ENCODE measurements around the gene RAD23A.

- TF ChIP-seq CTCF (IDR thresholded peaks at IDR 0.05), result peak in 2 of 6 experiments; percentile 2 to 24
- peak; percentile 50 to 64 for TF ChIP-seq POLR2A (IDR thresholded peaks at IDR 0.05)
These were observed 39.6 kb downstream of the RAD23A start for GRCh38 chr19:12985049-12985776.
